PC-9 (cell line): ENCODE data around the gene IDH3G.

Experiments used
- CTCF ChIP-seq: fragments of 200-600 bp; sonication (generic); conservative IDR thresholded peaks from 2 replicates; pipeline ENCODE4 v1.6.1; 2017; ENCODE audit warnings: mixed run types, antibody characterized with exemption, mild to moderate bottlenecking, moderate library complexity
- EZH2 ChIP-seq: fragments of 200-600 bp; sonication (generic); IDR thresholded peaks from 2 replicates; pipeline ENCODE4 v1.8.0; 2017; ENCODE audit warnings: antibody characterized with exemption, low read depth

- TF ChIP-seq CTCF (no peak), EZH2 (no peak)
These were observed 43.9 kb downstream of the IDH3G start for GRCh38 chrX:153750127-153750774.
